Endodermal cell (in vitro differentiated cells): ENCODE measurements around the gene RERE. TPM values are rescaled to one million over a fixed set of nuclear protein-coding genes. Genes with fewer than 3 reads are reported as not detected.
A peak's percentile ranks its signal among the peaks of the same experiment; 100 is the strongest.

Experiments used
- DNase-seq: peaks from one replicate; pipeline ENCODE4 v3.0.0-alpha.2; 2017
- H3K27ac ChIP-seq: 2 replicates; pipeline ENCODE4 v1.5.1; 2013; ENCODE audit warnings: mild to moderate bottlenecking, low read depth, low read length, moderate library complexity
- H3K27me3 ChIP-seq: 2 replicates; pipeline ENCODE4 v1.6.1; 2013; ENCODE audit warnings: mild to moderate bottlenecking, low read length, moderate library complexity; ENCODE audit not compliant: insufficient read depth, control insufficient read depth, poor library complexity, severe bottlenecking
- H3K36me3 ChIP-seq: 2 replicates; pipeline ENCODE4 v1.7.0; 2013; ENCODE audit warnings: mild to moderate bottlenecking, low read length, moderate library complexity; ENCODE audit not compliant: control insufficient read depth, insufficient read depth
- H3K4me1 ChIP-seq: one replicate; pipeline ENCODE4 v1.7.0; 2013; ENCODE audit warnings: low read length; ENCODE audit not compliant: control insufficient read depth, insufficient read depth
- H3K4me3 ChIP-seq: 2 replicates; pipeline ENCODE4 v1.5.1; 2013; ENCODE audit warnings: mild to moderate bottlenecking, low read length, moderate library complexity
- H3K9ac ChIP-seq: 2 replicates; pipeline ENCODE4 v1.6.1; 2013; ENCODE audit warnings: mild to moderate bottlenecking, low read length, moderate library complexity; ENCODE audit not compliant: poor library complexity, severe bottlenecking; ENCODE audit errors: extremely low read depth
- H3K9me3 ChIP-seq: 2 replicates; pipeline ENCODE4 v1.6.1; 2013; ENCODE audit warnings: mild to moderate bottlenecking, low read length, moderate library complexity; ENCODE audit not compliant: control insufficient read depth
- H3K27ac Mint-ChIP-seq: 2 replicates; pipeline ENCODE4 v1.8.0; 2020; ENCODE audit warnings: mixed read lengths
- H3K27me3 Mint-ChIP-seq: 2 replicates; pipeline ENCODE4 v1.8.0; 2021; ENCODE audit warnings: mild to moderate bottlenecking, mixed read lengths; ENCODE audit not compliant: insufficient read depth
- H3K36me3 Mint-ChIP-seq: 2 replicates; pipeline ENCODE4 v1.8.0; 2020; ENCODE audit warnings: low read depth, mixed read lengths
- H3K4me1 Mint-ChIP-seq: 2 replicates; pipeline ENCODE4 v1.8.0; 2020; ENCODE audit warnings: mixed read lengths
- H3K4me3 Mint-ChIP-seq: 2 replicates; pipeline ENCODE4 v1.8.0; 2020; ENCODE audit warnings: mild to moderate bottlenecking, moderate library complexity, mixed read lengths
- H3K9me3 Mint-ChIP-seq: 2 replicates; pipeline ENCODE4 v1.8.0; 2020; ENCODE audit warnings: mild to moderate bottlenecking, mixed read lengths
- WGBS, 2 experiments: methylation state at CpG; one replicate each; pipeline versions ENCODE4 v1.1.5 to v1.1.7; 2013; ENCODE audit warnings: missing lambda C conversion rate in 2 of 2, mixed read lengths in 1 of 2; ENCODE audit not compliant: insufficient coverage in 1 of 2, insufficient read length in 1 of 2; 5-methylcytosine and 5-hydroxymethylcytosine counted together
- total RNA-seq, 2 donors: library from RNA; stranded (reverse); fragmentation: NEBNext Ultra II Directional in 1 of 2; extraction: Animal tissue kit (Norgen Biotek cat#: 25700) in 1 of 2; gene quantifications; 2 replicates in 1 of 2; 3 replicates in 1 of 2; pipeline ENCODE4 v1.2.1, GENCODE V29; 2021
- TF ChIP-seq, protein P1 (sequence below): fragments of 200-600 bp; sonication (generic); conservative IDR thresholded peaks from 2 replicates; pipeline ENCODE4 v1.5.0; 2021; ENCODE audit warnings: antibody characterized with exemption, mild to moderate bottlenecking

RERE gene
- total RNA-seq, 2 donors from 2014 or later: 159 to 179 TPM

GRCh38 chr1:8590721-8591351 is 226.6 kb downstream of the RERE start:
- peaks cover 21% of the 10 kb centered on the region for H3K4me1 ChIP-seq
- Mint-ChIP-seq H3K4me3 (no peak overlapping the region), H3K27me3 (no peaks in the 10 kb centered on the region), H3K36me3 (peaks cover 24% of the 10 kb centered on the region), H3K4me1 (peaks cover 65% of the 10 kb centered on the region), H3K27ac (peak overlapping the region; percentile 33), H3K9me3 (peaks cover 2% of the 10 kb centered on the region)
- WGBS, 2 experiments: 88 to 93% methylated on average over 4 to 5 of the region's 6 CpGs
- no peak overlapping the region for H3K4me3 ChIP-seq
- H3K36me3 ChIP-seq: peaks cover 28% of the 10 kb centered on the region
- H3K27me3 ChIP-seq: no peaks in the 10 kb centered on the region
- DNase-seq: no peak
- TF ChIP-seq, protein P1, sequence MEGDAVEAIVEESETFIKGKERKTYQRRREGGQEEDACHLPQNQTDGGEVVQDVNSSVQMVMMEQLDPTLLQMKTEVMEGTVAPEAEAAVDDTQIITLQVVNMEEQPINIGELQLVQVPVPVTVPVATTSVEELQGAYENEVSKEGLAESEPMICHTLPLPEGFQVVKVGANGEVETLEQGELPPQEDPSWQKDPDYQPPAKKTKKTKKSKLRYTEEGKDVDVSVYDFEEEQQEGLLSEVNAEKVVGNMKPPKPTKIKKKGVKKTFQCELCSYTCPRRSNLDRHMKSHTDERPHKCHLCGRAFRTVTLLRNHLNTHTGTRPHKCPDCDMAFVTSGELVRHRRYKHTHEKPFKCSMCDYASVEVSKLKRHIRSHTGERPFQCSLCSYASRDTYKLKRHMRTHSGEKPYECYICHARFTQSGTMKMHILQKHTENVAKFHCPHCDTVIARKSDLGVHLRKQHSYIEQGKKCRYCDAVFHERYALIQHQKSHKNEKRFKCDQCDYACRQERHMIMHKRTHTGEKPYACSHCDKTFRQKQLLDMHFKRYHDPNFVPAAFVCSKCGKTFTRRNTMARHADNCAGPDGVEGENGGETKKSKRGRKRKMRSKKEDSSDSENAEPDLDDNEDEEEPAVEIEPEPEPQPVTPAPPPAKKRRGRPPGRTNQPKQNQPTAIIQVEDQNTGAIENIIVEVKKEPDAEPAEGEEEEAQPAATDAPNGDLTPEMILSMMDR: no peak
- H3K9ac ChIP-seq: no peak overlapping the region
- peaks cover 16% of the 10 kb centered on the region for H3K9me3 ChIP-seq
- H3K27ac ChIP-seq: no peak overlapping the region

DNA sequence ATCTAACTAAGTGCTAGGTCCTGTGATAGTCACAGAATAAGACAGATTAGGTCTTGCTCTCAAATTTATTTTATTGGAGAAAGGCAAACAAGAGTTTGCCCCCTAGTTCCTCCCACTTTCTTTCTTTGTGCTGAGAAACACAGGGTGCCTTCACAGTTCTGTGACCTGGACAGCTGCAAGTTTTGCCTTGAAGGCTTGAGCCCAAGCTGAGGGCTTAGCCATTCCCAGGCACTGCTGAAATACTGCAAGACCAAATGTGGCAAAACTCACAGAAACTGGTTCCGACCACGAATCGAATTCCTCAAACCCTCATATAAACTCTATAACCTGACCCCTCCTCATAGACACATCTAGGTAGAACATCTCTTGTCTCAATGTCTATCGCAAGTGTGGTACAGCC is 227.9 kb downstream of the RERE start:
- H3K9me3 ChIP-seq: peaks cover 16% of the 10 kb centered on the region
- H3K36me3 ChIP-seq: peaks cover 20% of the 10 kb centered on the region
- H3K4me3 ChIP-seq: no peak overlapping the region
- TF ChIP-seq, protein P1: no peak
- H3K4me1 ChIP-seq: peaks cover 21% of the 10 kb centered on the region
- Mint-ChIP-seq H3K4me3 (no peak overlapping the region), H3K4me1 (peaks cover 65% of the 10 kb centered on the region), H3K27me3 (no peaks in the 10 kb centered on the region), H3K9me3 (peaks cover 2% of the 10 kb centered on the region), H3K36me3 (peaks cover 24% of the 10 kb centered on the region), H3K27ac (peak overlapping the region; percentile 31)
- no peak for DNase-seq
- H3K27ac ChIP-seq: peak overlapping the region; percentile 9
- H3K27me3 ChIP-seq: no peaks in the 10 kb centered on the region
- no peak overlapping the region for H3K9ac ChIP-seq
- WGBS, 2 experiments: 73 to 77% methylated on average over 4 of the region's 4 CpGs

DNA sequence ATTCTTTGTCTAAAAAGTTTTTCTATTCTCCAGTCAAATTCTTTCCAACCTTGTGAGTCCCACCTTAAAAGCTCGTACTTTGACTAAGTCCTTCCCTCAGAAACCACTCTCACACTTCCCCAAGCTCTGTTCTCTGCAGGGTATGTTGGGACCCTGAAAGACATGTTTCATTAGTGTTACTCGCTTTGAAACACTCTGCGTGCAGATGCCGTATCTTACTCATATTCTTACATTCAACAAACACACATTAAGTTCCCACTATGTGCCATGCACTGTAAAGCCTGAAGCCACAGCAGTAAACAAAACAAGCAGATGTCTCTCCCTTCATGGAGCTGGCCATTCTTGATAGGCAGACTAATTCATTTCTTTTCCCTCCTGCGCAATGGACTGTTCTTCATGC is 229.7 kb downstream of the RERE start:
- WGBS, 2 experiments: 61 to 72% methylated on average over 3 to 4 of the region's 5 CpGs
- no peak for DNase-seq
- H3K9ac ChIP-seq: no peak overlapping the region
- H3K27ac ChIP-seq: no peak overlapping the region
- H3K9me3 Mint-ChIP-seq: no peaks in the 10 kb centered on the region
- TF ChIP-seq, protein P1: no peak
- H3K27me3 ChIP-seq: no peaks in the 10 kb centered on the region
- H3K4me3 ChIP-seq: no peak overlapping the region
- H3K36me3 Mint-ChIP-seq: peaks cover 12% of the 10 kb centered on the region
- peaks cover 25% of the 10 kb centered on the region for H3K4me1 ChIP-seq
- no peaks in the 10 kb centered on the region for H3K9me3 ChIP-seq
- H3K27ac Mint-ChIP-seq: peak overlapping the region; percentile 24
- peaks cover 64% of the 10 kb centered on the region for H3K4me1 Mint-ChIP-seq
- H3K27me3 Mint-ChIP-seq: no peaks in the 10 kb centered on the region
- H3K36me3 ChIP-seq: peaks cover 8% of the 10 kb centered on the region
- no peak overlapping the region for H3K4me3 Mint-ChIP-seq
